HEK293 (cell line): ENCODE data around the gene MYH11.

ENCODE experiments used
- CTCF ChIA-PET: fragments of 350-600 bp; formaldehyde crosslinking; extraction: SDS; loops from one replicate; lab custom pipeline; 2021; ENCODE audit warnings: antibody characterized with exemption; lab: Yijun Ruan, JAX
- POLR2A ChIA-PET: fragments of 300-600 bp; formaldehyde crosslinking; extraction: SDS; loops from one replicate; lab custom pipeline; 2020; ENCODE audit warnings: antibody characterized with exemption, inconsistent platforms; lab: Yijun Ruan, JAX
- H3K27ac ChIP-seq: fragments of 200-500 bp; sonication (Bioruptor generic); 2 replicates; pipeline ENCODE4 v1.5.1; 2014; ENCODE audit warnings: low read depth, low read length, control low read depth, inconsistent platforms; ENCODE audit errors: extremely low read depth
- H3K36me3 ChIP-seq, 2 experiments: fragments of 200-500 bp in 1 of 2; sonication (Bioruptor generic) in 1 of 2; 1 replicate in 1 of 2; 2 replicates in 1 of 2; pipeline ENCODE4 v1.5.1; 2014 to 2017; ENCODE audit warnings: inconsistent platforms in 2 of 2, low read length in 2 of 2; ENCODE audit not compliant: control insufficient read depth in 2 of 2, insufficient read depth in 1 of 2
- H3K4me1 ChIP-seq: fragments of 200-500 bp; sonication (Bioruptor generic); 2 replicates; pipeline ENCODE4 v1.5.1; 2014; ENCODE audit warnings: mild to moderate bottlenecking, low read length, inconsistent platforms; ENCODE audit not compliant: control insufficient read depth, insufficient read depth
- H3K4me3 ChIP-seq: 2 replicates; pipeline ENCODE4 v1.5.1; 2011; ENCODE audit warnings: low read depth, mild to moderate bottlenecking, control low read depth, low read length, moderate library complexity
- H3K9me3 ChIP-seq: fragments of 200-500 bp; sonication (Bioruptor generic); 2 replicates; pipeline ENCODE4 v1.5.1; 2014; ENCODE audit warnings: low read depth, low read length, inconsistent platforms; ENCODE audit not compliant: control insufficient read depth, insufficient read depth
- CTCF ChIP-seq: fragments of 450-650 bp; formaldehyde crosslinking; IDR thresholded peaks from 2 replicates; pipeline ENCODE4 v1.5.1; 2016; ENCODE audit warnings: missing biosample characterization, missing genetic modification characterization
- KLF10 ChIP-seq: fragments of 450-650 bp; IDR thresholded peaks from 2 replicates; pipeline ENCODE4 v1.5.1; 2018; ENCODE audit warnings: missing biosample characterization, mild to moderate bottlenecking, missing genetic modification characterization
- PRDM1 ChIP-seq: fragments of 450-650 bp; formaldehyde crosslinking; IDR thresholded peaks from 2 replicates; pipeline ENCODE4; 2016; ENCODE audit warnings: missing biosample characterization, missing genetic modification characterization
- ZNF133 ChIP-seq: fragments of 450-650 bp; formaldehyde crosslinking; IDR thresholded peaks from 2 replicates; pipeline ENCODE4 v1.5.1; 2016; ENCODE audit warnings: missing biosample characterization, missing genetic modification characterization
- ZNF140 ChIP-seq: fragments of 450-650 bp; formaldehyde crosslinking; IDR thresholded peaks from 2 replicates; pipeline ENCODE4 v1.5.1; 2016; ENCODE audit warnings: missing biosample characterization, missing genetic modification characterization
- ZNF274 ChIP-seq, 2 experiments: fragments of 200-500 bp in 1 of 2; fragments of 450-650 bp in 1 of 2; sonication (Bioruptor generic) in 1 of 2; formaldehyde crosslinking in 1 of 2; IDR thresholded peaks; 2 replicates each; pipeline versions ENCODE4 v1.5.1 to v1.6.1; 2014 to 2016; ENCODE audit warnings: borderline replicate concordance in 1 of 2, inconsistent platforms in 1 of 2, low read length in 1 of 2, missing biosample characterization in 1 of 2, missing genetic modification characterization in 1 of 2
- ZNF324 ChIP-seq: fragments of 450-650 bp; formaldehyde crosslinking; IDR thresholded peaks from 2 replicates; pipeline ENCODE4 v1.5.1; 2016; ENCODE audit warnings: missing biosample characterization, missing genetic modification characterization
- ZNF404 ChIP-seq: fragments of 450-650 bp; formaldehyde crosslinking; IDR thresholded peaks from 2 replicates; pipeline ENCODE4 v1.5.1; 2017; ENCODE audit warnings: missing biosample characterization, missing genetic modification characterization
- ZNF473 ChIP-seq: fragments of 450-650 bp; formaldehyde crosslinking; IDR thresholded peaks from 2 replicates; pipeline ENCODE4 v1.5.1; 2017; ENCODE audit warnings: missing biosample characterization, missing genetic modification characterization
- ZNF514 ChIP-seq: fragments of 450-650 bp; formaldehyde crosslinking; IDR thresholded peaks from 2 replicates; pipeline ENCODE4 v1.5.1; 2016; ENCODE audit warnings: missing biosample characterization, missing genetic modification characterization
- ZNF561 ChIP-seq: fragments of 450-650 bp; IDR thresholded peaks from 2 replicates; pipeline ENCODE4 v1.5.1; 2018; ENCODE audit warnings: missing biosample characterization, missing genetic modification characterization, borderline replicate concordance
- ZNF596 ChIP-seq: fragments of 450-650 bp; IDR thresholded peaks from 2 replicates; pipeline ENCODE4 v1.5.0; 2018; ENCODE audit warnings: missing biosample characterization, mild to moderate bottlenecking, missing genetic modification characterization, moderate library complexity
- ZNF610 ChIP-seq: fragments of 450-650 bp; formaldehyde crosslinking; IDR thresholded peaks from 2 replicates; pipeline ENCODE4 v1.5.1; 2016; ENCODE audit warnings: missing biosample characterization, missing genetic modification characterization, borderline replicate concordance
- ZNF664 ChIP-seq: fragments of 450-650 bp; formaldehyde crosslinking; IDR thresholded peaks from 2 replicates; pipeline ENCODE4 v1.5.1; 2016; ENCODE audit warnings: missing biosample characterization, missing genetic modification characterization
- TF ChIP-seq, protein P1 (sequence below): fragments of 450-650 bp; formaldehyde crosslinking; IDR thresholded peaks from 2 replicates; pipeline ENCODE4 v1.5.0; 2017; ENCODE audit warnings: missing biosample characterization, missing genetic modification characterization, borderline replicate concordance
- TF ChIP-seq, protein P2 (sequence below): fragments of 450-650 bp; formaldehyde crosslinking; IDR thresholded peaks from 2 replicates; pipeline ENCODE4 v1.5.1; 2016; ENCODE audit warnings: missing biosample characterization, missing genetic modification characterization

The MYH11 gene

DNA sequence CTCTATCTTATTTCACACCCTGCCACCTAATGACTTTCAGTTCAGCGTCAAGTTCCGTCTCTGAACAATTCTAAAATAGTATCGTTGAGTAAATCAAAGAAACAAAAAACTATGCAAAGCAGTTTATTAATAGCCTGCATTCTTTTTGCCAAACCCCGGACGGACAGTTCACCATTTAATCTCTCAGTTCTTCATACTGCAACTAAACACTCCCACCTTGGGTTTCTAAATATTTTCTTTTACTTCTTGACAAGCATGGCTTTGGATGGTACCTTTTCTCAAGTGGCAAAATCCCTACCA, 1.2 kb downstream of the MYH11 start:
- no peaks in the 10 kb centered on the region for H3K36me3 ChIP-seq
- CTCF ChIA-PET, result interaction anchor here (1.4 kb wide), 1 partner anchor 33 kb away, joined by 4 read pairs; no protein-coding TSS in a partner anchor
- no peak overlapping the region for H3K4me3 ChIP-seq
- no peaks in the 10 kb centered on the region for H3K9me3 ChIP-seq
- TF ChIP-seq ZNF140 (tag by site-specific recombination), result no peak
- no peak for TF ChIP-seq ZNF473 (tag by site-specific recombination)
- no peak for TF ChIP-seq CTCF (tag by site-specific recombination)
- TF ChIP-seq ZNF561 (tag by site-specific recombination), result no peak
- no peak for TF ChIP-seq KLF10 (tag by site-specific recombination)
- TF ChIP-seq, protein P1, sequence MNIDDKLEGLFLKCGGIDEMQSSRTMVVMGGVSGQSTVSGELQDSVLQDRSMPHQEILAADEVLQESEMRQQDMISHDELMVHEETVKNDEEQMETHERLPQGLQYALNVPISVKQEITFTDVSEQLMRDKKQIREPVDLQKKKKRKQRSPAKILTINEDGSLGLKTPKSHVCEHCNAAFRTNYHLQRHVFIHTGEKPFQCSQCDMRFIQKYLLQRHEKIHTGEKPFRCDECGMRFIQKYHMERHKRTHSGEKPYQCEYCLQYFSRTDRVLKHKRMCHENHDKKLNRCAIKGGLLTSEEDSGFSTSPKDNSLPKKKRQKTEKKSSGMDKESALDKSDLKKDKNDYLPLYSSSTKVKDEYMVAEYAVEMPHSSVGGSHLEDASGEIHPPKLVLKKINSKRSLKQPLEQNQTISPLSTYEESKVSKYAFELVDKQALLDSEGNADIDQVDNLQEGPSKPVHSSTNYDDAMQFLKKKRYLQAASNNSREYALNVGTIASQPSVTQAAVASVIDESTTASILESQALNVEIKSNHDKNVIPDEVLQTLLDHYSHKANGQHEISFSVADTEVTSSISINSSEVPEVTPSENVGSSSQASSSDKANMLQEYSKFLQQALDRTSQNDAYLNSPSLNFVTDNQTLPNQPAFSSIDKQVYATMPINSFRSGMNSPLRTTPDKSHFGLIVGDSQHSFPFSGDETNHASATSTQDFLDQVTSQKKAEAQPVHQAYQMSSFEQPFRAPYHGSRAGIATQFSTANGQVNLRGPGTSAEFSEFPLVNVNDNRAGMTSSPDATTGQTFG (tag by site-specific recombination), result no peak
- no peak for TF ChIP-seq ZNF610 (tag by site-specific recombination)
- no peak for TF ChIP-seq ZNF274 (IDR thresholded peaks at IDR 0.05; ENCODE audit: low read length)
- TF ChIP-seq ZNF274 (tag by site-specific recombination; IDR thresholded peaks at IDR 0.05; ENCODE audit: borderline replicate concordance), result no peak
- TF ChIP-seq ZNF324 (tag by site-specific recombination), result no peak
- POLR2A ChIA-PET, result no interaction called here
- no peak overlapping the region for H3K27ac ChIP-seq
- H3K4me1 ChIP-seq, result 0 out of 2 replicates have a peak, but pooled peaks cover 2% of the 10 kb centered on the region

DNA sequence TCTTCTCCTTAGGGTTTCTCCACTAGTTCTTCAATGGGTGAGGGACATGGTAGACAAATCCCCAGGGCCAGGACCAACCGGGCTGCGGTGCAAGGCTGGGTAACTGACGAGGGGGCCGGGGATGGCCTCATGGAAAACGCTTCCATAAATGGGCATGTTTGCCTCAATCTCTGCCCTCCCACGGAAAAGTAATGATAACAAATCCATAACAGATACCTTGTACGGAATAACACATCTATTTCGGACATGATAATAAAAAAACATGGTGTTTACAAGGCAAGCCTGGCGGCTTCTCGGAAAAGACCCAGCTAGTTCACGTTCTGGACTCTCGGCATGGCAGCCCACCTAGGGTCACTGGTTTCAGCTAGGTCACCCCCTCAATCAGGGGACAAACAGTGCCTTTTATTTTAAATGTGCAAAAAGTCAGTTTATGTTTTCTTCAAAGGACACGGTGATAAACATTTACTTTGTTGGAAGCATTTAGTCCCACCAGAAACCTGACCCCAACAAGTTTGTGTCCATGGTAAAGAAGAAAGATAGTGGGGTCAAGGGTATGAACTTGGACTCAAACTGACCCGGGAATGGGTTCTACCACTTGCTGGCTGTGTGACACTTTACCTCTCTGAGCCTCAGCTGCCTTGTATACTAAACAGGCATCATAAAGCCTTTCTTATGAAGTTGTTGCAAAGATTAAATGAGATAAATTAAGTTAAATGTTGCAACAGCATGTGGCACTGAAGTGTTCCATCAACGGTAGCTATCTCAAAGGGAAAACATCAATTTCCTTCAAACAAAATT, 1.7 kb downstream of the MYH11 start:
- TF ChIP-seq ZNF664 (tag by site-specific recombination) (peak; percentile 93), ZNF596 (tag by site-specific recombination) (no peak), ZNF133 (tag by site-specific recombination) (no peak), ZNF514 (tag by site-specific recombination) (no peak), ZNF404 (tag by site-specific recombination) (no peak), PRDM1 (tag by site-specific recombination) (no peak)
- TF ChIP-seq, protein P2, sequence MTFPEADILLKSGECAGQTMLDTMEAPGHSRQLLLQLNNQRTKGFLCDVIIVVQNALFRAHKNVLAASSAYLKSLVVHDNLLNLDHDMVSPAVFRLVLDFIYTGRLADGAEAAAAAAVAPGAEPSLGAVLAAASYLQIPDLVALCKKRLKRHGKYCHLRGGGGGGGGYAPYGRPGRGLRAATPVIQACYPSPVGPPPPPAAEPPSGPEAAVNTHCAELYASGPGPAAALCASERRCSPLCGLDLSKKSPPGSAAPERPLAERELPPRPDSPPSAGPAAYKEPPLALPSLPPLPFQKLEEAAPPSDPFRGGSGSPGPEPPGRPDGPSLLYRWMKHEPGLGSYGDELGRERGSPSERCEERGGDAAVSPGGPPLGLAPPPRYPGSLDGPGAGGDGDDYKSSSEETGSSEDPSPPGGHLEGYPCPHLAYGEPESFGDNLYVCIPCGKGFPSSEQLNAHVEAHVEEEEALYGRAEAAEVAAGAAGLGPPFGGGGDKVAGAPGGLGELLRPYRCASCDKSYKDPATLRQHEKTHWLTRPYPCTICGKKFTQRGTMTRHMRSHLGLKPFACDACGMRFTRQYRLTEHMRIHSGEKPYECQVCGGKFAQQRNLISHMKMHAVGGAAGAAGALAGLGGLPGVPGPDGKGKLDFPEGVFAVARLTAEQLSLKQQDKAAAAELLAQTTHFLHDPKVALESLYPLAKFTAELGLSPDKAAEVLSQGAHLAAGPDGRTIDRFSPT, result no peak
- Histone ChIP-seq H3K9me3 (no peaks in the 10 kb centered on the region), H3K27ac (no peak overlapping the region), H3K36me3 (no peaks in the 10 kb centered on the region), H3K4me1 (0 out of 2 replicates have a peak, but pooled peaks cover 2% of the 10 kb centered on the region), H3K4me3 (no peak overlapping the region)
- ChIA-PET CTCF (interaction anchor here (0.6 to 1.4 kb wide), 2 partner anchors 28 to 32 kb away, joined by 4 read pairs; no protein-coding TSS in a partner anchor), POLR2A (no interaction called here)
